ENCODE measurements around the gene RPS21.

Gene RPS21

DNA sequence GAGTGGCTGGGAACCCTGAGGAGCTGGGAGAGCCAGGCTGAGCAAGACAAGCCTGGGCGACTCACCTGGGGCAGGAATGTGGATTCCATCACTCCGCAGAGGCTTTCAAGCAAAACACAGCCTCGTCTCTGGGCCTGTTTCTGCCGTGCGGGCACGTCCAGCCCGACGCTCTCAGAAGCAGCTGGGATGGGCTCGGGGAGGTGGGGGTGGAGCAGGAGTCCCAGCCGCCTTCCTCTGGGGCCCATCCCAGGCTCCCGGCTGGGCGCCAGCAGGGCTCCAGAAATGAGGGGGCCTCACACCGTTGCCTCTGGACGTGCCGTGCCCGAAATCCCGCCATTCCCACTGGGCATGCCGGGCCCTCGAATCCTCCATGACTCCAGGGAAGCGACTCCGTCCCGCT is 8.7 kb upstream of the RPS21 start:
- no peak for TF ChIP-seq CTCF (IDR thresholded peaks at IDR 0.05; ENCODE audit: control insufficient read depth, insufficient read depth, low read depth, low read length, missing control alignments)
- H3K4me3 ChIP-seq (ENCODE audit: control insufficient read depth, low read depth, low read length): no peak overlapping the region
- DNase-seq (ENCODE audit: low read depth): no peak

DNA sequence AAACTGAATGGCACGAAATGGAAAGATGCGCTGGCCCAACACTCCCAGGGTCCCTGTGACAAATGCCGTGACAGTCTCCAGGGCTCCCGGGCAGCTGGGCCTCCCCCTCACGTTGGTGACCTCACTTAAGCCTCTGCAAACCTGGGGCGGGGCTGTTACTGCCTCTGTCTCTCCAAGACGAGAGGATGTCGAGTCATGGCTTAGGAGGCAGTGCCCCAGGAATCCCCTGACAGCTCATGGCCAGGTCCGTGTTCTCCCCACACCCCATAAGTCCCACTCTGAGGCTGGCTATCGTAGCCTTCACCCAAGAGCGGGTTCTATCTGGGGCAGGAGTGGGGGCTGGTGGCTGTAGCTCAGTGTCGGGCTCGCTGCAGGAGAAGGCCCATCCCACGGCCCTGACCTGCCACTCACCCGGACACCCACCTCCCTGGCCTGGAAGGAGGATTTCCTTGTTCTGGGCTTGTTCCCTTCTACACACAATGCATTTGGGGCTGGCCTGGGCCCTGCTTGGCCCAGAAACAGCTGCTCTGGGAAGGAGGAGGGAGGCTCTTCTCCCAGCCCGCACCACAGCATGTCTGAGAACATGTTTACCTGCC is 5.6 kb upstream of the RPS21 start:
- no peak for DNase-seq (ENCODE audit: low read depth)
- TF ChIP-seq CTCF (IDR thresholded peaks at IDR 0.05; ENCODE audit: control insufficient read depth, insufficient read depth, low read depth, low read length, missing control alignments): no peak
- H3K4me3 ChIP-seq (ENCODE audit: control insufficient read depth, low read depth, low read length): no peak overlapping the region

- DNase-seq (ENCODE audit: low read depth): no peak
- H3K4me3 ChIP-seq (ENCODE audit: control insufficient read depth, low read depth, low read length): no peak overlapping the region
- TF ChIP-seq CTCF (IDR thresholded peaks at IDR 0.05; ENCODE audit: control insufficient read depth, insufficient read depth, low read depth, low read length, missing control alignments): no peak
Observed at GRCh38 chr20:62381842-62382241, 5.1 kb upstream of the RPS21 start.

DNA sequence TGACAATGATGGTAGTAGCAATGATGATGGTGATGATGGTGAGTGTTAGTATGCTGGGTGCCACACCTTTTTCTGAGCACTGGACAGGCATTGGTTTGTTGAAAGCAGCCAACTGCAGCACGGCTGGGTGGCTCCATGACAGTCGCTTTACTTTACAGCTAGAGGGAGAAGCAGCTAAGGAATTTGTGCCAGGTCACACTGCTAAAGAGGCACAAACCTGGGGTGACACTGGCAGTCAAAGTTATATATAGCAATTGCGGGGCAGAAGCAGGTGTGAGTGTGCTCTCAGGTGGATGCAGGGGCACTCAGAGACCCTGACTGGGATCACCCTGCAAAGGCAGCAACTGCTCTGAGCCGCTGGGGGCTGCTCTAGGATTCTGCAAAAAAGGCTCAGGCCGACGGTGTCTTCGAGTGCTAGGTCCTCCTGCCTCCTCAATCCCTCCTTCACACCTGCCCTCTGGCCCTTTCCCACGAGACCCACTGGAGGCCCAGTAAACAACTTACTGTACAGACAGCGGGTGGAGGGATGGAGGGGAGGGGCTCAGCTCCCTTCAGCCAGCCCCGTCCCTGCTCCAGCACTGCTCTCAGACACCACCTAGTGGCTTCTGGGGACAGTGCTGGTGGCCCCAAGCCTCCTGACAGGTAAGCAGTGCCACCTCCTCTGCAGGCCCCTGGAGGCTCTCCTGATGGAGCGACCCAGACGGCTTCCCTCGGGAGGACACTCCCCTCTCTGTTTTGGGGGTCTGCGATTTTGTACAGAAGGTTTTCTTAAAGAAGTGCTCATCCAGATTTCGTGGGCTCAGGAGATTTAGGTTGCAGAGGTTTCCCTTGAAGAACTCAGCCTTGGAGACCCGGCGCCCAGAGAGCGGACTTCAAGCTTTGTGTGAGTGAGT is 4.4 kb upstream of the RPS21 start:
- H3K4me3 ChIP-seq (ENCODE audit: control insufficient read depth, low read depth, low read length): no peak overlapping the region
- peak; percentile 98 for TF ChIP-seq CTCF (IDR thresholded peaks at IDR 0.05; ENCODE audit: control insufficient read depth, insufficient read depth, low read depth, low read length, missing control alignments)
- no peak for DNase-seq (ENCODE audit: low read depth)

DNA sequence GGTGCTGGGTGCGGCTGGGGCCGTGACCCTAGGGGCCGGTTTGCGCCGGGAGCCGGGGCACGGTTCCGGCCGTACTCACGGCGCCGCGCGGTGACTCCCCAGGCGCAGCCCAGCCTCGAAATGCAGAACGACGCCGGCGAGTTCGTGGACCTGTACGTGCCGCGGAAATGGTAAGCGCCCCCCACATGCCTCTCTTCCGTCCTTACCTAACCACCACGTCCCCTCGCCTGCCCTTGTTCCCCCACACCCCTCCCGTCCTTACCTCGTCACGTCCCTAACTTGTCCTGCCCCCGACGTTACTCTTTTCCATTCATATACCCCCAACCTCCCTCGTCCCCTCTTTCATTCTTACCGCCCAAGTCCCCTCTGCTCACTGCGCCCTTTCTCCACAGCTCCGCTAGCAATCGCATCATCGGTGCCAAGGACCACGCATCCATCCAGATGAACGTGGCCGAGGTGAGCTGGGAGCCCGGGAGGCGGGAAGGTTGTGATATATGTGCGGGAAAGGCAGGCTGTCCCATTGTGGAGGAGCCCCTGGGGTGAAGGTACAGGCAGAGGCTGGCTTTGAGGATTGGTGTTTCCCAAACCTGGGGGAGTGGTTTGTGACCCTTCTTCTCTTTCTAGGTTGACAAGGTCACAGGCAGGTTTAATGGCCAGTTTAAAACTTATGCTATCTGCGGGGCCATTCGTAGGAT is 463 bp downstream of the RPS21 start:
- no peak for DNase-seq (ENCODE audit: low read depth)
- no peak for TF ChIP-seq CTCF (IDR thresholded peaks at IDR 0.05; ENCODE audit: control insufficient read depth, insufficient read depth, low read depth, low read length, missing control alignments)
- peak overlapping the region; percentile 85 for H3K4me3 ChIP-seq (ENCODE audit: control insufficient read depth, low read depth, low read length)

GRCh38 chr20:62387933-62388635 is 1.2 kb downstream of the RPS21 start:
- peak overlapping the region; percentile 85 for H3K4me3 ChIP-seq (ENCODE audit: control insufficient read depth, low read depth, low read length)
- TF ChIP-seq CTCF (IDR thresholded peaks at IDR 0.05; ENCODE audit: control insufficient read depth, insufficient read depth, low read depth, low read length, missing control alignments): no peak
- DNase-seq (ENCODE audit: low read depth): no peak

All from AG09309 (cell line).